DMS114 treated with DMSO at 0.1 percent for 48 hours (cell line): ENCODE data around the gene SEPTIN1.
"Not testable (repeated sequence)": the region's sequence is repeated elsewhere in the genome, so short reads cannot be mapped to it uniquely, and the experiment has no call there.

Source experiments
- DNase-seq: peaks from one replicate; lab custom pipeline; 2025; ENCODE audit not compliant: unreplicated experiment; lab: John Stamatoyannopoulos, UW

Gene SEPTIN1

GRCh38 chr16:30341971-30342370 lies 40.4 kb downstream of the SEPTIN1 start:
- DNase-seq = not testable (repeated sequence)

GRCh38 chr16:30340621-30341020 lies 41.7 kb downstream of the SEPTIN1 start:
- DNase-seq = no peak

GRCh38 chr16:30338715-30339114 lies 43.6 kb downstream of the SEPTIN1 start:
- DNase-seq = not testable (repeated sequence)

- DNase-seq = not testable (repeated sequence)
These were observed 44.4 kb downstream of the SEPTIN1 start for GRCh38 chr16:30337964-30338357.

- DNase-seq = no peak
These were observed 46.5 kb downstream of the SEPTIN1 start for GRCh38 chr16:30335598-30336474.

- DNase-seq = peak; percentile 63
These were observed 47.2 kb downstream of the SEPTIN1 start for GRCh38 chr16:30335028-30335597.

- not testable (repeated sequence) for DNase-seq
These were observed 47.8 kb downstream of the SEPTIN1 start for GRCh38 chr16:30334473-30334989.
